ENCODE measurements around the gene ANKRD60.

ANKRD60 gene

GRCh38 chr20:58224974-58225373 is 3.5 kb downstream of the ANKRD60 start:
- no peak for DNase-seq (ENCODE audit: extremely low read depth in 1 of 2, low read depth in 1 of 2)

- DNase-seq (ENCODE audit: extremely low read depth in 1 of 2, low read depth in 1 of 2), result peak in 1 of 2 donors; percentile 53
Observed at GRCh38 chr20:58224097-58224496, 4.4 kb downstream of the ANKRD60 start.

- DNase-seq (ENCODE audit: extremely low read depth in 1 of 2, low read depth in 1 of 2), result peak in 1 of 2 donors; percentile 39
Observed at GRCh38 chr20:58223358-58223941, 5.0 kb downstream of the ANKRD60 start.

GRCh38 chr20:58222446-58222845 is 6.0 kb downstream of the ANKRD60 start:
- DNase-seq (ENCODE audit: extremely low read depth in 1 of 2, low read depth in 1 of 2), result no peak

- DNase-seq (ENCODE audit: extremely low read depth in 1 of 2, low read depth in 1 of 2), result no peak
Observed at GRCh38 chr20:58219342-58219700, 9.1 kb downstream of the ANKRD60 start.

- DNase-seq (ENCODE audit: extremely low read depth in 1 of 2, low read depth in 1 of 2), result no peak
Observed at GRCh38 chr20:58218665-58219341, 9.7 kb downstream of the ANKRD60 start.

GRCh38 chr20:58216334-58216733 is 12.1 kb downstream of the ANKRD60 start:
- DNase-seq (ENCODE audit: extremely low read depth in 1 of 2, low read depth in 1 of 2), result no peak

GRCh38 chr20:58215116-58215515 is 13.3 kb downstream of the ANKRD60 start:
- DNase-seq (ENCODE audit: extremely low read depth in 1 of 2, low read depth in 1 of 2), result no peak

- DNase-seq (ENCODE audit: extremely low read depth in 1 of 2, low read depth in 1 of 2), result no peak
Observed at GRCh38 chr20:58214310-58214709, 14.1 kb downstream of the ANKRD60 start.

GRCh38 chr20:58213716-58214115 is 14.7 kb downstream of the ANKRD60 start:
- no peak for DNase-seq (ENCODE audit: extremely low read depth in 1 of 2, low read depth in 1 of 2)

GRCh38 chr20:58213121-58213520 is 15.3 kb downstream of the ANKRD60 start:
- DNase-seq (ENCODE audit: extremely low read depth in 1 of 2, low read depth in 1 of 2), result no peak

- no peak for DNase-seq (ENCODE audit: extremely low read depth in 1 of 2, low read depth in 1 of 2)
Observed at GRCh38 chr20:58212636-58213035, 15.8 kb downstream of the ANKRD60 start.

- DNase-seq (ENCODE audit: extremely low read depth in 1 of 2, low read depth in 1 of 2), result no peak
Observed at GRCh38 chr20:58210398-58210747, 18.1 kb downstream of the ANKRD60 start.

- DNase-seq (ENCODE audit: extremely low read depth in 1 of 2, low read depth in 1 of 2), result peak; percentile 66 to 69
Observed at GRCh38 chr20:58209652-58210397, 18.6 kb downstream of the ANKRD60 start.

- DNase-seq (ENCODE audit: extremely low read depth in 1 of 2, low read depth in 1 of 2), result no peak
Observed at GRCh38 chr20:58208944-58209343, 19.5 kb downstream of the ANKRD60 start.

- DNase-seq (ENCODE audit: extremely low read depth in 1 of 2, low read depth in 1 of 2), result no peak
Observed at GRCh38 chr20:58205850-58206249, 22.6 kb downstream of the ANKRD60 start.

- DNase-seq (ENCODE audit: extremely low read depth in 1 of 2, low read depth in 1 of 2), result no peak
Observed at GRCh38 chr20:58202044-58202443, 26.4 kb downstream of the ANKRD60 start.

- DNase-seq (ENCODE audit: extremely low read depth in 1 of 2, low read depth in 1 of 2), result no peak
Observed at GRCh38 chr20:58201616-58202015, 26.8 kb downstream of the ANKRD60 start.

GRCh38 chr20:58199469-58199868 is 29.0 kb downstream of the ANKRD60 start:
- no peak for DNase-seq (ENCODE audit: extremely low read depth in 1 of 2, low read depth in 1 of 2)

- no peak for DNase-seq (ENCODE audit: extremely low read depth in 1 of 2, low read depth in 1 of 2)
Observed at GRCh38 chr20:58198901-58199355, 29.5 kb downstream of the ANKRD60 start.

- DNase-seq (ENCODE audit: extremely low read depth in 1 of 2, low read depth in 1 of 2), result no peak
Observed at GRCh38 chr20:58198384-58198783, 30.1 kb downstream of the ANKRD60 start.

- no peak for DNase-seq (ENCODE audit: extremely low read depth in 1 of 2, low read depth in 1 of 2)
Observed at GRCh38 chr20:58197185-58197469, 31.3 kb downstream of the ANKRD60 start.

Data from stimulated activated CD8-positive, alpha-beta memory T cell treated with anti-CD3 and anti-CD28 coated beads, Interleukin-7, amount 100 ng/mL, for 48 hours (primary cell).